Endothelial cell of umbilical vein (primary cell): ENCODE results near the gene GIN1. TPM values are rescaled to one million over a fixed set of nuclear protein-coding genes. Genes with fewer than 3 reads are reported as not detected.

Experiments
- BruUV-seq: library from RNA; stranded (reverse); fragments of 400-500 nt; replicated peaks from 2 replicates; lab custom pipeline; 2021; lab: Mats Ljungman, UMichigan
- CTCF ChIA-PET: fragments of 300-600, 350-600 bp; sonication (Branson Sonifier 250); formaldehyde crosslinking; loops from one replicate; lab custom pipeline; 2021; ENCODE audit warnings: antibody characterized with exemption, inconsistent platforms; lab: Charles Lee
- POLR2A ChIA-PET: fragments of 300-600, 350-600 bp; sonication (Branson Sonifier 250); formaldehyde crosslinking; loops from one replicate; lab custom pipeline; 2021; ENCODE audit warnings: antibody characterized with exemption, inconsistent platforms; lab: Charles Lee
- DNase-seq: peaks from one replicate; pipeline ENCODE4 v3.0.0-alpha.2; 2011; ENCODE audit warnings: low read depth, low spot score
- FAIRE-seq: peaks from 2 replicates; lab custom pipeline; 2011; peaks lifted over from hg19 to GRCh38; lab: Jason Lieb, UNC
- H2AFZ ChIP-seq: 2 replicates; pipeline ENCODE4 v1.6.0; 2012; ENCODE audit warnings: low read depth, low read length, control low read depth, inconsistent platforms
- H3K27ac ChIP-seq: 2 replicates; pipeline ENCODE4 v1.5.1; 2011; ENCODE audit warnings: low read depth, mild to moderate bottlenecking, control low read depth, low read length, moderate library complexity; ENCODE audit not compliant: insufficient read depth
- H3K27me3 ChIP-seq, 2 experiments: 2 replicates each; pipeline versions ENCODE4 v1.6.0 to v1.6.1; 2011; ENCODE audit warnings: low read length in 2 of 2, mixed read lengths in 1 of 2; ENCODE audit not compliant: control insufficient read depth in 2 of 2, insufficient read depth in 2 of 2
- H3K36me3 ChIP-seq, 2 experiments: 2 replicates in 1 of 2; 3 replicates in 1 of 2; pipeline ENCODE4 v1.5.1; 2011; ENCODE audit warnings: low read length in 2 of 2, mild to moderate bottlenecking in 1 of 2, moderate library complexity in 1 of 2; ENCODE audit not compliant: control insufficient read depth in 2 of 2, insufficient read depth in 2 of 2; ENCODE audit errors: extremely low read depth in 1 of 2
- H3K4me1 ChIP-seq: 3 replicates; pipeline ENCODE4 v1.5.1; 2011; ENCODE audit warnings: mild to moderate bottlenecking, low read length; ENCODE audit not compliant: control insufficient read depth, insufficient read depth; ENCODE audit errors: extremely low read depth
- H3K4me2 ChIP-seq: 2 replicates; pipeline ENCODE4 v1.6.1; 2011; ENCODE audit warnings: low read length, control low read depth, mixed read lengths; ENCODE audit not compliant: insufficient read depth
- H3K4me3 ChIP-seq, 3 experiments: fragments of 200-600 bp in 1 of 3; sonication (generic), shearing (Covaris generic) in 1 of 3; replicated peaks in 1 of 3; 2 replicates each; pipeline ENCODE4 v1.5.1; 2011 to 2016; ENCODE audit warnings: control low read depth in 3 of 3, low read length in 3 of 3, mild to moderate bottlenecking in 2 of 3, inconsistent platforms in 1 of 3, low read depth in 1 of 3, moderate library complexity in 1 of 3; ENCODE audit not compliant: insufficient read depth in 1 of 3
- H3K79me2 ChIP-seq: 2 replicates; pipeline ENCODE4 v1.6.0; 2012; ENCODE audit warnings: low read length, inconsistent platforms; ENCODE audit not compliant: control insufficient read depth, insufficient read depth
- H3K9ac ChIP-seq: replicated peaks from 2 replicates; pipeline ENCODE3; 2011; ENCODE audit warnings: low read length, control low read depth; ENCODE audit not compliant: insufficient read depth; ENCODE audit errors: extremely low read depth
- H3K9me1 ChIP-seq: replicated peaks from 3 replicates; pipeline ENCODE4 v1.6.0; 2011; ENCODE audit warnings: mild to moderate bottlenecking, low read length; ENCODE audit not compliant: control insufficient read depth, insufficient read depth; ENCODE audit errors: extremely low read depth
- H3K9me3 ChIP-seq: replicated peaks from 2 replicates; pipeline ENCODE4 v1.5.1; 2012; ENCODE audit warnings: low read length, inconsistent platforms; ENCODE audit not compliant: control insufficient read depth, insufficient read depth
- H4K20me1 ChIP-seq: replicated peaks from 2 replicates; pipeline ENCODE3; 2011; ENCODE audit warnings: mild to moderate bottlenecking, low read length; ENCODE audit not compliant: control insufficient read depth, insufficient read depth; ENCODE audit errors: extremely low read depth
- CTCF ChIP-seq, 2 donors: IDR thresholded peaks; 1 replicate in 1 of 2; 2 replicates in 1 of 2; pipeline ENCODE4 v1.5.1; 2011; ENCODE audit warnings: low read length in 2 of 2, mild to moderate bottlenecking in 2 of 2, moderate library complexity in 2 of 2, control low read depth in 1 of 2, inconsistent platforms in 1 of 2, low read depth in 1 of 2; ENCODE audit not compliant: insufficient read depth in 1 of 2; ENCODE audit errors: extremely low read depth in 1 of 2
- EZH2 ChIP-seq: IDR thresholded peaks from 2 replicates; pipeline ENCODE4 v1.6.1; 2012; ENCODE audit warnings: borderline replicate concordance, low read depth, mild to moderate bottlenecking, moderate library complexity, low read length, inconsistent platforms; ENCODE audit not compliant: severe bottlenecking
- FOS ChIP-seq: IDR thresholded peaks from 2 replicates; pipeline ENCODE4 v1.6.1; 2011; ENCODE audit warnings: mild to moderate bottlenecking, low read length, moderate library complexity, borderline replicate concordance; ENCODE audit not compliant: insufficient read depth
- GATA2 ChIP-seq: IDR thresholded peaks from 2 replicates; pipeline ENCODE4 v1.7.0; 2011; ENCODE audit warnings: low read depth, mild to moderate bottlenecking, moderate library complexity, mixed read lengths, low read length; ENCODE audit not compliant: insufficient read length, insufficient read depth
- JUN ChIP-seq: IDR thresholded peaks from 2 replicates; pipeline ENCODE4 v1.6.1; 2011; ENCODE audit warnings: borderline replicate concordance, low read depth; ENCODE audit not compliant: insufficient read length, insufficient read depth
- MAX ChIP-seq: IDR thresholded peaks from 2 replicates; pipeline ENCODE4 v1.6.1; 2011; ENCODE audit not compliant: insufficient read depth, insufficient read length
- MYC ChIP-seq: IDR thresholded peaks from one replicate; pipeline ENCODE4 v1.6.1; 2011; ENCODE audit warnings: mild to moderate bottlenecking, low read depth, low read length
- POLR2A ChIP-seq: IDR thresholded peaks from 2 replicates; pipeline ENCODE4 v1.6.1; 2012; ENCODE audit warnings: low read depth, mild to moderate bottlenecking, control low read depth, low read length
- POLR2AphosphoS5 ChIP-seq: IDR thresholded peaks from 2 replicates; pipeline ENCODE4 v1.6.1; 2012; ENCODE audit warnings: low read depth, mild to moderate bottlenecking, control low read depth, low read length, moderate library complexity; ENCODE audit not compliant: insufficient read depth
- dilution Hi-C: fragments of 300-500 bp; cut with MboI; formaldehyde crosslinking; loops from one replicate; pipeline ENCODE4 v1.15.0; 2019; ENCODE audit warnings: low sequenced_read_pairs; ENCODE audit not compliant: extremely low pct_ligation_motif_present
- intact Hi-C: fragments of 100-400 bp; cut with micrococcal nuclease; formaldehyde crosslinking; loops from one replicate; pipeline ENCODE4 v1.10.0; 2022
- polyA plus RNA-seq, 4 experiments: library from polyadenylated mRNA; depleted of rRNA in 3 of 4; stranded (reverse) in 3 of 4; unstranded in 1 of 4; fragments of >200 nt; gene quantifications; 2 replicates each; pipeline versions ENCODE4 v1.2.1 to v1.2.3, GENCODE V29; 2011 to 2012; ENCODE audit warnings: missing spikeins in 1 of 4
- total RNA-seq: library from RNA; stranded (reverse); gene quantifications from 2 replicates; pipeline ENCODE4 v1.2.3, GENCODE V29; 2021

GIN1 gene
- total and polyA plus RNA-seq, 2 donors (not counting 3 experiments of a cell fraction or from before 2014, with no cell fraction given): 0.98 to 4.4 TPM

GRCh38 chr5:103110403-103110802 is 9.5 kb downstream of the GIN1 start:
- Histone ChIP-seq H2AFZ (no peak overlapping the region), H3K9me3 (no peaks in the 10 kb centered on the region), H3K27me3 (no peaks in the 10 kb centered on the region), H4K20me1 (no peaks in the 10 kb centered on the region), H3K4me3 (no peak overlapping the region), H3K4me2 (no peak overlapping the region), H3K27ac (no peak overlapping the region), H3K79me2 (no peaks in the 10 kb centered on the region), H3K9ac (no peak overlapping the region), H3K4me1 (no peaks in the 10 kb centered on the region), H3K9me1 (no peaks in the 10 kb centered on the region), H3K36me3 (no peaks in the 10 kb centered on the region)
- DNase-seq: no peak
- dilution Hi-C loops (no loop called here), intact Hi-C loops (no loop called here)
- BruUV-seq: no TSS peak
- no peak for FAIRE-seq
- CTCF ChIA-PET: no interaction called here
- POLR2A ChIA-PET: no interaction called here
- TF ChIP-seq FOS: no peak
- TF ChIP-seq POLR2A: no peak
- no peak for TF ChIP-seq MYC
- no peak for TF ChIP-seq MAX
- no peak for TF ChIP-seq GATA2
- TF ChIP-seq POLR2AphosphoS5: no peak
- no peak for TF ChIP-seq EZH2
- TF ChIP-seq JUN: no peak
- TF ChIP-seq CTCF (IDR thresholded peaks at IDR 0.05; ENCODE audit: extremely low read depth in 1 of 2, insufficient read depth in 1 of 2, low read depth in 1 of 2, low read length in 2 of 2): no peak
